GM18505 (cell line): ENCODE results near the gene NCKAP5.

ENCODE experiments used
- ATAC-seq: cut with Tn5 transposase; IDR thresholded peaks from one replicate; pipeline ENCODE4 v1.9.1; 2021; ENCODE audit not compliant: unreplicated experiment
- POLR2A ChIP-seq: IDR thresholded peaks from 4 replicates; pipeline ENCODE4 v1.6.1; 2011; ENCODE audit warnings: borderline replicate concordance; ENCODE audit not compliant: insufficient read depth, insufficient read length; ENCODE audit errors: extremely low read depth

NCKAP5 gene

DNA sequence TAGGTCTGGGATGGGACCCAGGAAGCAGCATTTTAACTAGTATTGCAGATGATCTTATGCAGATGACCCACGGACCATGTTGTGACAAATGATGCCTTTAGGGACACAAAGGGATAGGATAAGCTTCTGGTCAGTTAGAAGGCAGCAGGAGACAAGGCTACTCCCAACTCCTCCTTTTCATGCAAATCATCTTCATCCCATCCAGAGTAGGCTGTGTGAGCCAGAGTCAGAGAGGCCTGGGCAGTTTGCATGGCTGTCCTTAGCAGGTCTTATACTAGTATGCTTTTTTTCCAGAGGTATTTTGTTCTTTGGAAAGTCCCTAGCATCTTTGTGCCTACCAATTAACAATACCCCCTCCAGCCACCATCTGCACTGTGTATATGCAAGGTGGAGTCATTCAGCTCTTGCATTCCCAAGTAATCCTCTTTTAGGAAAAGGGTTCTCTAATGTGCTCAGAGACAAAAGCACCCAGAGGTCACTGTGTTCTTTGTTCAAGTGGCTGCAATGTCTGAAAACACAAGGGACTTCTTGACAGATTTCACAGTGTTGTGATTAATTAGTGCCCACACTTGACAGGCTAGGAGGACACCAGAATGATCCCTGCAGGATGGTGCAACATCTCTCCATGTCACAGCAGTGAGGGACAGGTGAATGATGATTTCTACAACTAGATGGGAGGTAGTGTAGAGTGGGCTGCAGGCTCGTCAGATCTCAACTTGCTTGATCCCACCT is 225.8 kb downstream of the NCKAP5 start:
- no peak for TF ChIP-seq POLR2A
- no peak for ATAC-seq

DNA sequence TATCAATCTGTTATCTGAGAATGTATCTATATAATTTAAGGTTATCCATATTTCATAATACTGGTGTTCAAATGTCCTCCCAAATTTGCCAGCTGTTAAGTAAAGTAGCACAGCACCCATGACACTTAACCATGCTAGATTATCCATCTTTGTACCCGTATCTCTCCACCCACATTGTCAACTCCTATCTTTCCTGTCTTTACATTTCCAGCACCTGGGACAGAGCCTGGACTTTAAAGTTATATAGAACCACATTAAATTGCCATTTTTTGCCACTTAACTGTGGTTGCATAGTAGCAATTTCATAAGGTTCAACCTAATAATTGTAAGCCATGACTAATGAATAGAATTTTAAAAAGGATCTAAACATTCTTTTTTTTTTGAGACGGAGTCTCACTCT is 226.7 kb downstream of the NCKAP5 start:
- ATAC-seq: no peak
- TF ChIP-seq POLR2A: no peak

DNA sequence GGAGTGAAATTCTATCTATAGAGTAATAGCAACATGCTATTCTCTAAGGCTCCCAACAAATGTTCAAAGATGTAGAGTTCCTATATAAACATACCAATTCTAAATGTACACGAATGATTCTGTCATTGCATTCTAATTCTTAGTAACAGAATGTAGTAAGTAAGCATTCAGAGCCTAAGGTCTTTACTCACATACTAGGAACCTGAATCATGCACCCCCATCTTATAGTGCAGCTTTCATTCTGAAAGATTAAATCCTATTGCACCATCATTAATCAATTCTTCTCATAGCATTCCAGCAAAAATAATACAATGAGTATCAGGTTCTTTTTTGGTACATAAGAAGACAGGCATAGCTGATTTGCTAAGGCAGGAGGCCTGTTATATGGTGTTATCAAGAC is 230.0 kb downstream of the NCKAP5 start:
- TF ChIP-seq POLR2A: no peak
- no peak for ATAC-seq

DNA sequence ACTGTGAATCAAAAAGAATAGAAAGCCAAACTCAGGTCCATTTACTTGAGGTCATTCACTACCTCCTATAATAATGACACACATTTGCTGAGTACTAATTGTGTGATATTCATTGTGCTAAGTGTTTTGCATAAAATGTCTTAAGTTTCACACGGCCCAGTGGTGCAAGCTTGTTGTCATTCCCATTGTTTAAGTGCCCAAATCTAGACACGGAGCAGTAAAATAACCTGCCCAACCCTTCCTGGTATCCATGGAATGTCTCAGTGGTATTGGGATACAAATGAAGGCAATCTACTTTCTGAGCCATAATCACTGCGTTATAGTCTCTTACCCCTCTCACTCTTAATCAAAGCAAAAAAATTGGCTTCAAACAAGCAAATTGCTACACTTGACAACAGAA is 233.3 kb downstream of the NCKAP5 start:
- no peak for ATAC-seq

DNA sequence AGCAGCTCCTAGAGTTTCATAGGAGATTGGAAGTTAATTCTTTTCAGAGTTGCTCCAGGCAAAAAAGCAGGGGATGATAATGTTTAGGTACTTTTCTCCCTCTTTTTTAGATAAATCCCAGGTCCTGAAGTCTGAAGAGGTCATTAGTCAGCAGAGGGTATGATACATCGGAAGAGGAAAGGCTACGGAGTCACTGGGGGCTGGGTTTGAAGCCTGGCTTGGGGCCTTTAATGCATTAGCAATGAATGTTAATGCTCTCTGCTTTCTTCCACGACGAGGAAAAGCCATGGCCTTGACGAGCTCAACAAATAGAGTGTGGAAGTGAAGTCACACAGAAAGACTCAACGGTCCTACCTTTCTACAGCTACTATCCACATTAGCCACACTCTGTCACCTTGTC is 235.1 kb downstream of the NCKAP5 start:
- no peak for TF ChIP-seq POLR2A
- ATAC-seq: no peak

More for the DNA sequence above, 233.3 kb downstream of the NCKAP5 start:
- no peak for TF ChIP-seq POLR2A

DNA sequence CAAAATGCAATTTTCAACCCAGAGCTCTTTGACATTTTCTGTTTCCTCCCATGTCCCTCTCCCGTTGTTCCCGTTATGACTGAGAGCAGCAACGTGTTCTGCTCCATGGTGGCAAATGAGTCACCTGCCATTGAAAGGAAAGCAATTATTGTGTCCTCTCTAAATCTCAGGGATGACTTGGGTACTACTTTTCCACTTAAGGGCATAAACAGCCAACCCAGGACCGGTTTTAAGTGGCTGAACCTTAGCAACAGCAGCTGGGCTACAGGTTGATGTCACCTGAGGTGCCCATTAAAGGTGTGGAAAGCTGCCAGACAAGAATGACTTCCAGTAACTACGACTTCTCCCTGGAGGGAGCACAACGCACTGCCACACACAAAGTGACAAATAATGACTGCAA is 236.8 kb downstream of the NCKAP5 start:
- TF ChIP-seq POLR2A: no peak
- ATAC-seq: no peak

DNA sequence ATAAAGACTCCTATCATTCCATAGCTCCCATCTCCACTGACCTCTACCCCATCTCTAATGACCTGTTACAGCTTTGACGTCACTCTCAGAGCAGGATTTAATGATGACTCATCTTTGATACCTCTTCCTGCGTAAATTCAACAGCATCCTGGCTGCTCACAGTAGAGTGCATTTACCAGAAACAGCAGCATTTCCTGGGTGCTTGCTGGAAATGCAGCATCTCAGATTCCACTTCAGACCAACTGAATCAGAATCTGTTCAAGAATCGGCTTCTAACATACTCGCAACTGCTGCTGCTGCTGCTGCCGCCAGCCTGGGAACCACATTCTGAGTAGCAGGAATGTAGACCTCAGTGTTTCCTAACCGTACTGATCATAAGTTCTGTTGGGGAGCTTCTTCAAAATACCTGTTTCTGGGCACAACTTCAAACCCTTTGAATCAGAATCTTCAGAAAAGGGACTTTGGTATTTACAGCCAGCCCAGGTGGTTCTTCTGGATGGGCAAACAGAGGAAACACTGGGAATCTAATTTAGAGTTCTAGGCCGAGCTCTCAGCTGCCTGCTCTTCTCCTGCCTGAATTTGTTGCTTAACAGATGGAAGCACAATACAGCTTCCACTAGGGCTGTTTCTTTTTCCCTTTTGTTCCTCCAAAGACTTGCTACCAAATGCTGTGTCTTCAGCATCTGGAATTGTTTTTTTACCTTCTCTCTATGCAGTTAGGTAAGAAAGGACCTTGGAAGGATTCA is 241.4 kb downstream of the NCKAP5 start:
- ATAC-seq: no peak
- TF ChIP-seq POLR2A: no peak

DNA sequence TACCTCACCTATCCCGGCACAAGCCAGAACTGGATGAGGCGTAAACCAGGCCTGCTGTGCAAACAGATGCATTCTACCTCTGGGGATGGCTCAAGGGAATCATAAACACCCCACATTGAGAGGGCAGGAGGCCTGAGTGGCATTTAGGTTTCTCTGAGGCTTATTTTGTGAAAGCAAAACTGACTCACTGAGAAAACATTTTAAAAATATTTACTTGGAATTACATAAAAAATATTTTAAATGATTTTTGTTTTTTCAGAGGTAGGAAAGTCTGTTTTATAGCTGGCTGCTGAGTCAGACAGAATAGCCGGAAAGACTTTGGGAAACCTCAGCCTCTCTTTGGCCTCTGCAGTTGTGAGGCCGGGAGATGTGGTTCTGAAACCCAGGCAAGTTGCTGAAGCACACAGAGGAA is 244.1 kb downstream of the NCKAP5 start:
- ATAC-seq: no peak
- TF ChIP-seq POLR2A: no peak

DNA sequence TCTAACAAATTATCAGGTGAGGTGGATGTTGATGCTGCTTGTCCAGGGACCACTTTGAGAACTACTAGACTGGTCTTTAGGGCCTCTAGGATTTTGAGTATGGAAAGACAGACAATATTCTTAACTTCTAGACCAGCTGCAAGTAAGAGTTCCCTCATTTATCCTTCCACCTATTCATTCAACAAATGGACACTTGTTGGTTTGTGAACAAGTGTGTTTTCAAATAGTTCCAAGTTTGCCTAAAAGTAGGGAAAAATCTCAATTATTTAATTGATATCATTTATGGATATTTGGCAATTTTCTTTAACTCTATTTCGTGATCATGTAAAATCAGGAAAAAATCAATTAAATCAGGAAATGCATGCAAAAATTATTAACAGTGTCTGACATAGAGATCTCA is 245.4 kb downstream of the NCKAP5 start:
- no peak for ATAC-seq
- TF ChIP-seq POLR2A: no peak

DNA sequence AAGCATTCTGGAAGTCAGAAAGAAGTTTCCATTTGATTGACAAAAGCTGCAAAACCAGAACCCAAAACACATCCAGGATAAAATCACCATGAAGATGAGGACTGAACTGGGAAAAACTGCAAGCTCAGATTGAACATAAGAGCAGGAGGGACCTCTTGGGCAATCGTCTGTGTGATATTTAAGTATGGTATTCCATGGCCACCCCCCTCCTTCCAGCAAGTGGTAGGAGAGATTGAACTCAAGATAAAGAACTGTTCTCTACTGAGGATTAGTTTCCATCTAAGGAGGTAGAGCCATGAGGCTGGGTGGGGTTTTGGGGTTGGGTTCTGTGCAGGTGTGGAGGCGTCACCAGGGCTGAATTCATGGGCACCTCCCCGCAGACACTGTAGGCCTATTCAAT is 251.1 kb downstream of the NCKAP5 start:
- no peak for ATAC-seq

DNA sequence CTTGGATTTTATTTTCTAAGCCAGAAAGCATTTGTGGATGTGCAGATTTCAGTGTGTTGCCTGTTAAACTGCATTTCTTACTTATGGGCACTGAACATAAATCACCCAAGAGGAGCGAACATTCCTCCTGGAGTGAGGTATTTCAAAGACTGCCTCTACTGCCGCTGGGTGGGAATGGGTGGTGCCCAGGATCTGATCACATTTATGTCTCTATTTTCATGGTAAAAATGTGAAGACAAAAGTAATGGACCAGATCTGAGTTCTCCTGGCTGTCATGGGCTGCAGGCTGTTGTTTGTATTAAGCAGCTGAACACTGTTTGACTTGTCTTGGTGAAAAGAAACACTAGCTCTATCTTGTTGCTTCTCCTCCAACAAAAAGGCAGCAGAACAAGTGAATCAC is 251.7 kb downstream of the NCKAP5 start:
- TF ChIP-seq POLR2A: no peak
- no peak for ATAC-seq

More for the DNA sequence above, 251.1 kb downstream of the NCKAP5 start:
- TF ChIP-seq POLR2A: no peak

DNA sequence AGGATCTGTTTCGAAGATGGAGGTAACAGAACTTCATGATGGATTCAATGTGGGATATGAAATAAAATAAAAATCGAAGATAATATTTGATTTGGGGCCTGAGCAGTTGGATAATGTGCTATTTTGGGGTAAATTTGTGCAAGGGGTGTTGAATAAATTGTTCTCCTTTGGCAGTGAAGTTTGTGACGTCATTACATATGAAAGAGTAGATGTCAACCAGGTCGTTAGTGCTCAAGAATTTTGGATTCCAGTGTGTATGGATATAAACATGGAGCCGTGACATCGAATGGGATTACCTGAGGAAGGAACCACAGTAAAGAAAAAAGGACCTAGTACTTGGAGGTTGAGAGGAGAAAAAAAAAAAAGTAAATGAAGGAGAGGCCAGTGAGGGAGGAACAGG is 253.0 kb downstream of the NCKAP5 start:
- no peak for ATAC-seq

DNA sequence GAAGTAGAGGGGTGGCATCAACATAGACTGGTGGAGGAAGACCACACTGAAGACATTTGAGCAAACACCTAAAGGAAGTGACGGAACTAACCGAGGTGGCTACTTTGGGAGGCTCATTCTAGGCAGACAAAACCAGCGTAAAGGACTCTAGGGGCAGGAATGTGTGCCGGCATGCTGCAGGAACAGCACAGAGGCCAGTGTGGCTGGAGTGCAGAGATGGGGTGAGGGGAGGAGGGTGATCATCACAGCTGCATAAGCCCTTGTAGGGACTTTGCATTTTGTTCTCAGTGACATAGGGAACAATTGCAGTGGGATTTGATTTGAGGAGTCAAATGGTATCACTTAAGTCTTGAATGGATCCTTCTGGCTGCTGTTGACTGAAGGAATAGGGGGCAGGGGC is 253.5 kb downstream of the NCKAP5 start:
- no peak for ATAC-seq
- TF ChIP-seq POLR2A: no peak

More for the DNA sequence above, 253.0 kb downstream of the NCKAP5 start:
- TF ChIP-seq POLR2A: no peak
